GM19455 (cell line): ENCODE results near the gene KRTAP10-3.
"Not testable (repeated sequence)": the region's sequence is repeated elsewhere in the genome, so short reads cannot be mapped to it uniquely, and the experiment has no call there.

ENCODE experiments used
- ATAC-seq: cut with Tn5 transposase; IDR thresholded peaks from one replicate; pipeline ENCODE4 v1.9.1; 2021; ENCODE audit not compliant: unreplicated experiment

Gene KRTAP10-3

GRCh38 chr21:44558695-44559094 is at the start of gene KRTAP10-3:
TSS of gene KRTAP10-3 (minus strand) at chr21:44558795. CDS start at chr21:44558715, 80 bp downstream.
- no peak for ATAC-seq

GRCh38 chr21:44606495-44606894 is 47.9 kb upstream of the KRTAP10-3 start:
- no peak for ATAC-seq

GRCh38 chr21:44603911-44604310 is 45.3 kb upstream of the KRTAP10-3 start:
- no peak for ATAC-seq

GRCh38 chr21:44603109-44603875 is 44.7 kb upstream of the KRTAP10-3 start:
- ATAC-seq = no peak

GRCh38 chr21:44602463-44602850 is 43.9 kb upstream of the KRTAP10-3 start:
- no peak for ATAC-seq

- no peak for ATAC-seq
Observed at GRCh38 chr21:44601596-44602462, 43.2 kb upstream of the KRTAP10-3 start.

- ATAC-seq = not testable (repeated sequence)
Observed at GRCh38 chr21:44601091-44601490, 42.5 kb upstream of the KRTAP10-3 start.

GRCh38 chr21:44600118-44600978 is 41.8 kb upstream of the KRTAP10-3 start, which contains the start of gene KRTAP10-7:
TSS of gene KRTAP10-7 (plus strand) at chr21:44600597. CDS start at chr21:44600622, 25 bp downstream.
- ATAC-seq = not testable (repeated sequence)

GRCh38 chr21:44599264-44600029 is 40.9 kb upstream of the KRTAP10-3 start:
- no peak for ATAC-seq

GRCh38 chr21:44598061-44598460 is 39.5 kb upstream of the KRTAP10-3 start:
- ATAC-seq = no peak

- no peak for ATAC-seq
Observed at GRCh38 chr21:44596068-44596725, 37.6 kb upstream of the KRTAP10-3 start.

GRCh38 chr21:44595524-44595923 is 36.9 kb upstream of the KRTAP10-3 start:
- no peak for ATAC-seq

GRCh38 chr21:44594406-44594916 is 35.9 kb upstream of the KRTAP10-3 start:
- ATAC-seq = no peak

GRCh38 chr21:44593598-44594405 is 35.2 kb upstream of the KRTAP10-3 start:
- ATAC-seq = no peak

GRCh38 chr21:44592446-44593311 is 34.1 kb upstream of the KRTAP10-3 start, which contains the start of gene KRTAP10-6:
TSS of gene KRTAP10-6 (minus strand) at chr21:44592505. CDS start at chr21:44592484, 21 bp downstream.
- ATAC-seq = no peak

GRCh38 chr21:44591801-44592130 is 33.2 kb upstream of the KRTAP10-3 start:
- not testable (repeated sequence) for ATAC-seq
